HG03159 (cell line): Measurements from ENCODE around the gene CACNA2D3.
"Not testable (repeated sequence)": the region's sequence is repeated elsewhere in the genome, so short reads cannot be mapped to it uniquely, and the experiment has no call there.

Source experiments
- ATAC-seq: cut with Tn5 transposase; IDR thresholded peaks from one replicate; pipeline ENCODE4 v1.9.1; 2021; ENCODE audit warnings: mild to moderate bottlenecking, moderate library complexity; ENCODE audit not compliant: unreplicated experiment

Gene CACNA2D3

GRCh38 chr3:54967731-54968161 is 845.4 kb downstream of the CACNA2D3 start:
- no peak for ATAC-seq

GRCh38 chr3:54968546-54969172 is 846.3 kb downstream of the CACNA2D3 start:
- no peak for ATAC-seq

GRCh38 chr3:54969652-54970051 is 847.3 kb downstream of the CACNA2D3 start:
- ATAC-seq = no peak

- no peak for ATAC-seq
Measured at GRCh38 chr3:54970895-54971294, 848.5 kb downstream of the CACNA2D3 start.

- ATAC-seq = no peak
Measured at GRCh38 chr3:54977439-54977838, 855.1 kb downstream of the CACNA2D3 start.

- not testable (repeated sequence) for ATAC-seq
Measured at GRCh38 chr3:54977946-54978345, 855.6 kb downstream of the CACNA2D3 start.

- ATAC-seq = no peak
Measured at GRCh38 chr3:54982807-54983206, 860.5 kb downstream of the CACNA2D3 start.

GRCh38 chr3:54983266-54984099 is 861.1 kb downstream of the CACNA2D3 start:
- no peak for ATAC-seq

- no peak for ATAC-seq
Measured at GRCh38 chr3:54985856-54986255, 863.5 kb downstream of the CACNA2D3 start.

- no peak for ATAC-seq
Measured at GRCh38 chr3:54986294-54986693, 863.9 kb downstream of the CACNA2D3 start.

- ATAC-seq = no peak
Measured at GRCh38 chr3:54987719-54988118, 865.4 kb downstream of the CACNA2D3 start.

GRCh38 chr3:54988302-54988837 is 866.0 kb downstream of the CACNA2D3 start:
- no peak for ATAC-seq

GRCh38 chr3:54988838-54989630 is 866.7 kb downstream of the CACNA2D3 start:
- no peak for ATAC-seq

GRCh38 chr3:54994111-54994513 is 871.8 kb downstream of the CACNA2D3 start:
- ATAC-seq = no peak

- no peak for ATAC-seq
Measured at GRCh38 chr3:54999159-54999558, 876.8 kb downstream of the CACNA2D3 start.

GRCh38 chr3:54999811-55000210 is 877.5 kb downstream of the CACNA2D3 start:
- no peak for ATAC-seq

- no peak for ATAC-seq
Measured at GRCh38 chr3:55000546-55000945, 878.2 kb downstream of the CACNA2D3 start.

GRCh38 chr3:55000953-55001352 is 878.6 kb downstream of the CACNA2D3 start:
- no peak for ATAC-seq

- no peak for ATAC-seq
Measured at GRCh38 chr3:55002416-55002930, 880.1 kb downstream of the CACNA2D3 start.

- ATAC-seq = no peak
Measured at GRCh38 chr3:55006244-55006676, 883.9 kb downstream of the CACNA2D3 start.

GRCh38 chr3:55007971-55008370 is 885.6 kb downstream of the CACNA2D3 start:
- no peak for ATAC-seq
